HCT116 (cell line): ENCODE measurements around the gene ZNF648.

Source experiments
- CEBPB ChIP-seq: IDR thresholded peaks from 2 replicates; pipeline ENCODE4 v1.6.1; 2012; ENCODE audit warnings: low read depth
- EGR1 ChIP-seq: IDR thresholded peaks from 2 replicates; pipeline ENCODE4 v1.6.1; 2012; ENCODE audit warnings: low read depth
- POLR2AphosphoS5 ChIP-seq: IDR thresholded peaks from 2 replicates; pipeline ENCODE4 v1.6.1; 2011; ENCODE audit warnings: mild to moderate bottlenecking, low read depth, low read length, moderate library complexity
- RAD21 ChIP-seq: IDR thresholded peaks from 2 replicates; pipeline ENCODE4 v1.6.1; 2012; ENCODE audit warnings: low read depth, mild to moderate bottlenecking
- SIN3A ChIP-seq: IDR thresholded peaks from 2 replicates; pipeline ENCODE4 v1.6.1; 2012; ENCODE audit warnings: low read depth
- SP1 ChIP-seq: IDR thresholded peaks from 2 replicates; pipeline ENCODE4 v1.6.1; 2012; ENCODE audit warnings: low read depth
- YY1 ChIP-seq: IDR thresholded peaks from 2 replicates; pipeline ENCODE4 v1.6.1; 2011; ENCODE audit warnings: low read length, low read depth, moderate library complexity, mild to moderate bottlenecking; ENCODE audit not compliant: insufficient replicate concordance; ENCODE audit errors: extremely low read depth
- ZFX ChIP-seq: fragments of 450-650 bp; IDR thresholded peaks from 2 replicates; pipeline ENCODE4 v1.6.1; 2017
- ZNF274 ChIP-seq: fragments of 200-500 bp; sonication (Bioruptor generic); IDR thresholded peaks from 2 replicates; pipeline ENCODE4 v1.6.1; 2014; ENCODE audit warnings: mild to moderate bottlenecking, low read depth, low read length, inconsistent platforms
- TF ChIP-seq, protein P1 (sequence below), 3 experiments: fragments of 200-600 bp in 1 of 3; sonication (generic) in 1 of 3; IDR thresholded peaks in 2 of 3; conservative IDR thresholded peaks in 1 of 3; 2 replicates each; pipeline ENCODE4 v1.5.1; 2012 to 2017; ENCODE audit warnings: low read depth in 2 of 3, low read length in 2 of 3, antibody characterized with exemption in 1 of 3, borderline replicate concordance in 1 of 3, control low read depth in 1 of 3, mild to moderate bottlenecking in 1 of 3, mixed read lengths in 1 of 3, mixed run types in 1 of 3, moderate library complexity in 1 of 3; ENCODE audit not compliant: insufficient read depth in 1 of 3
- TF ChIP-seq, protein P2 (sequence below): IDR thresholded peaks from 2 replicates; pipeline ENCODE4 v1.6.1; 2012

DNA sequence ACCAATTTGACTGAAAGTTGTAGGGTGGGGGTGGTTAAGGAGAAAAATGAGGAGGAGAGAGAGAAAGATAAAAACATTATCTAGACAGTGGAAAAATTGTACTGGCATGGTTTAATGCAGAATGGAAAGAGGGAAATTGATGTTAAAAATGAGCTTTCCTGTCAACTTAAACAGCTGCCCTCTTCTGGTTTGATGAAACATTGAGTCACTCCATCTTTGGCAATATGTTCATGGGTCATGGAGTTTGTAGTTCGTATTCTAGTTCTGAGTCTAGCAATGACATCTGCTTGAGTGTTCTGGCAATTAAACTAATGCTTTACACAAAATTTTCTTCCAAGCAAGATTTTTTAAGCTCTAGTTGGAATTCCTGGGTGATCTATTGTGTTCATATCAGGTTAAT lies 9.6 kb downstream of the ZNF648 start:
- no peak for TF ChIP-seq POLR2AphosphoS5
- TF ChIP-seq CEBPB, result no peak
- TF ChIP-seq, protein P1, sequence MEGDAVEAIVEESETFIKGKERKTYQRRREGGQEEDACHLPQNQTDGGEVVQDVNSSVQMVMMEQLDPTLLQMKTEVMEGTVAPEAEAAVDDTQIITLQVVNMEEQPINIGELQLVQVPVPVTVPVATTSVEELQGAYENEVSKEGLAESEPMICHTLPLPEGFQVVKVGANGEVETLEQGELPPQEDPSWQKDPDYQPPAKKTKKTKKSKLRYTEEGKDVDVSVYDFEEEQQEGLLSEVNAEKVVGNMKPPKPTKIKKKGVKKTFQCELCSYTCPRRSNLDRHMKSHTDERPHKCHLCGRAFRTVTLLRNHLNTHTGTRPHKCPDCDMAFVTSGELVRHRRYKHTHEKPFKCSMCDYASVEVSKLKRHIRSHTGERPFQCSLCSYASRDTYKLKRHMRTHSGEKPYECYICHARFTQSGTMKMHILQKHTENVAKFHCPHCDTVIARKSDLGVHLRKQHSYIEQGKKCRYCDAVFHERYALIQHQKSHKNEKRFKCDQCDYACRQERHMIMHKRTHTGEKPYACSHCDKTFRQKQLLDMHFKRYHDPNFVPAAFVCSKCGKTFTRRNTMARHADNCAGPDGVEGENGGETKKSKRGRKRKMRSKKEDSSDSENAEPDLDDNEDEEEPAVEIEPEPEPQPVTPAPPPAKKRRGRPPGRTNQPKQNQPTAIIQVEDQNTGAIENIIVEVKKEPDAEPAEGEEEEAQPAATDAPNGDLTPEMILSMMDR (IDR thresholded peaks at IDR 0.05 in 2 of 3, conservative IDR thresholded peaks at IDR 0.05 in 1 of 3; ENCODE audit: borderline replicate concordance in 1 of 3, insufficient read depth in 1 of 3, low read depth in 2 of 3, low read length in 2 of 3), result no peak
- TF ChIP-seq RAD21, result no peak
- TF ChIP-seq ZNF274, result no peak
- TF ChIP-seq ZFX, result no peak
- TF ChIP-seq, protein P2, sequence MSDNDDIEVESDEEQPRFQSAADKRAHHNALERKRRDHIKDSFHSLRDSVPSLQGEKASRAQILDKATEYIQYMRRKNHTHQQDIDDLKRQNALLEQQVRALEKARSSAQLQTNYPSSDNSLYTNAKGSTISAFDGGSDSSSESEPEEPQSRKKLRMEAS, result no peak
- TF ChIP-seq SIN3A, result no peak
- no peak for TF ChIP-seq SP1
- TF ChIP-seq EGR1, result no peak
- TF ChIP-seq YY1, result no peak
